Endothelial cell of umbilical vein (primary cell): Measurements from ENCODE around the gene EFHC1. TPM values are rescaled to one million over a fixed set of nuclear protein-coding genes. Genes with fewer than 3 reads are reported as not detected.

Source experiments
- BruUV-seq: library from RNA; stranded (reverse); fragments of 400-500 nt; replicated peaks from 2 replicates; lab custom pipeline; 2021; lab: Mats Ljungman, UMichigan
- CTCF ChIA-PET: fragments of 300-600, 350-600 bp; sonication (Branson Sonifier 250); formaldehyde crosslinking; loops from one replicate; lab custom pipeline; 2021; ENCODE audit warnings: antibody characterized with exemption, inconsistent platforms; lab: Charles Lee
- POLR2A ChIA-PET: fragments of 300-600, 350-600 bp; sonication (Branson Sonifier 250); formaldehyde crosslinking; loops from one replicate; lab custom pipeline; 2021; ENCODE audit warnings: antibody characterized with exemption, inconsistent platforms; lab: Charles Lee
- DNase-seq: peaks from one replicate; pipeline ENCODE4 v3.0.0-alpha.2; 2011; ENCODE audit warnings: low read depth, low spot score
- FAIRE-seq: peaks from 2 replicates; lab custom pipeline; 2011; peaks lifted over from hg19 to GRCh38; lab: Jason Lieb, UNC
- H2AFZ ChIP-seq: 2 replicates; pipeline ENCODE4 v1.6.0; 2012; ENCODE audit warnings: low read depth, low read length, control low read depth, inconsistent platforms
- H3K27ac ChIP-seq: 2 replicates; pipeline ENCODE4 v1.5.1; 2011; ENCODE audit warnings: low read depth, mild to moderate bottlenecking, control low read depth, low read length, moderate library complexity; ENCODE audit not compliant: insufficient read depth
- H3K27me3 ChIP-seq, 2 experiments: 2 replicates each; pipeline versions ENCODE4 v1.6.0 to v1.6.1; 2011; ENCODE audit warnings: low read length in 2 of 2, mixed read lengths in 1 of 2; ENCODE audit not compliant: control insufficient read depth in 2 of 2, insufficient read depth in 2 of 2
- H3K36me3 ChIP-seq, 2 experiments: 2 replicates in 1 of 2; 3 replicates in 1 of 2; pipeline ENCODE4 v1.5.1; 2011; ENCODE audit warnings: low read length in 2 of 2, mild to moderate bottlenecking in 1 of 2, moderate library complexity in 1 of 2; ENCODE audit not compliant: control insufficient read depth in 2 of 2, insufficient read depth in 2 of 2; ENCODE audit errors: extremely low read depth in 1 of 2
- H3K4me1 ChIP-seq: 3 replicates; pipeline ENCODE4 v1.5.1; 2011; ENCODE audit warnings: mild to moderate bottlenecking, low read length; ENCODE audit not compliant: control insufficient read depth, insufficient read depth; ENCODE audit errors: extremely low read depth
- H3K4me2 ChIP-seq: 2 replicates; pipeline ENCODE4 v1.6.1; 2011; ENCODE audit warnings: low read length, control low read depth, mixed read lengths; ENCODE audit not compliant: insufficient read depth
- H3K4me3 ChIP-seq, 3 experiments: fragments of 200-600 bp in 1 of 3; sonication (generic), shearing (Covaris generic) in 1 of 3; replicated peaks in 1 of 3; 2 replicates each; pipeline ENCODE4 v1.5.1; 2011 to 2016; ENCODE audit warnings: control low read depth in 3 of 3, low read length in 3 of 3, mild to moderate bottlenecking in 2 of 3, inconsistent platforms in 1 of 3, low read depth in 1 of 3, moderate library complexity in 1 of 3; ENCODE audit not compliant: insufficient read depth in 1 of 3
- H3K79me2 ChIP-seq: 2 replicates; pipeline ENCODE4 v1.6.0; 2012; ENCODE audit warnings: low read length, inconsistent platforms; ENCODE audit not compliant: control insufficient read depth, insufficient read depth
- H3K9ac ChIP-seq: replicated peaks from 2 replicates; pipeline ENCODE3; 2011; ENCODE audit warnings: low read length, control low read depth; ENCODE audit not compliant: insufficient read depth; ENCODE audit errors: extremely low read depth
- H3K9me1 ChIP-seq: replicated peaks from 3 replicates; pipeline ENCODE4 v1.6.0; 2011; ENCODE audit warnings: mild to moderate bottlenecking, low read length; ENCODE audit not compliant: control insufficient read depth, insufficient read depth; ENCODE audit errors: extremely low read depth
- H3K9me3 ChIP-seq: replicated peaks from 2 replicates; pipeline ENCODE4 v1.5.1; 2012; ENCODE audit warnings: low read length, inconsistent platforms; ENCODE audit not compliant: control insufficient read depth, insufficient read depth
- H4K20me1 ChIP-seq: replicated peaks from 2 replicates; pipeline ENCODE3; 2011; ENCODE audit warnings: mild to moderate bottlenecking, low read length; ENCODE audit not compliant: control insufficient read depth, insufficient read depth; ENCODE audit errors: extremely low read depth
- CTCF ChIP-seq, 2 donors: IDR thresholded peaks; 1 replicate in 1 of 2; 2 replicates in 1 of 2; pipeline ENCODE4 v1.5.1; 2011; ENCODE audit warnings: low read length in 2 of 2, mild to moderate bottlenecking in 2 of 2, moderate library complexity in 2 of 2, control low read depth in 1 of 2, inconsistent platforms in 1 of 2, low read depth in 1 of 2; ENCODE audit not compliant: insufficient read depth in 1 of 2; ENCODE audit errors: extremely low read depth in 1 of 2
- EZH2 ChIP-seq: IDR thresholded peaks from 2 replicates; pipeline ENCODE4 v1.6.1; 2012; ENCODE audit warnings: borderline replicate concordance, low read depth, mild to moderate bottlenecking, moderate library complexity, low read length, inconsistent platforms; ENCODE audit not compliant: severe bottlenecking
- FOS ChIP-seq: IDR thresholded peaks from 2 replicates; pipeline ENCODE4 v1.6.1; 2011; ENCODE audit warnings: mild to moderate bottlenecking, low read length, moderate library complexity, borderline replicate concordance; ENCODE audit not compliant: insufficient read depth
- GATA2 ChIP-seq: IDR thresholded peaks from 2 replicates; pipeline ENCODE4 v1.7.0; 2011; ENCODE audit warnings: low read depth, mild to moderate bottlenecking, moderate library complexity, mixed read lengths, low read length; ENCODE audit not compliant: insufficient read length, insufficient read depth
- JUN ChIP-seq: IDR thresholded peaks from 2 replicates; pipeline ENCODE4 v1.6.1; 2011; ENCODE audit warnings: borderline replicate concordance, low read depth; ENCODE audit not compliant: insufficient read length, insufficient read depth
- MAX ChIP-seq: IDR thresholded peaks from 2 replicates; pipeline ENCODE4 v1.6.1; 2011; ENCODE audit not compliant: insufficient read depth, insufficient read length
- MYC ChIP-seq: IDR thresholded peaks from one replicate; pipeline ENCODE4 v1.6.1; 2011; ENCODE audit warnings: mild to moderate bottlenecking, low read depth, low read length
- POLR2A ChIP-seq: IDR thresholded peaks from 2 replicates; pipeline ENCODE4 v1.6.1; 2012; ENCODE audit warnings: low read depth, mild to moderate bottlenecking, control low read depth, low read length
- POLR2AphosphoS5 ChIP-seq: IDR thresholded peaks from 2 replicates; pipeline ENCODE4 v1.6.1; 2012; ENCODE audit warnings: low read depth, mild to moderate bottlenecking, control low read depth, low read length, moderate library complexity; ENCODE audit not compliant: insufficient read depth
- dilution Hi-C: fragments of 300-500 bp; cut with MboI; formaldehyde crosslinking; loops from one replicate; pipeline ENCODE4 v1.15.0; 2019; ENCODE audit warnings: low sequenced_read_pairs; ENCODE audit not compliant: extremely low pct_ligation_motif_present
- intact Hi-C: fragments of 100-400 bp; cut with micrococcal nuclease; formaldehyde crosslinking; loops from one replicate; pipeline ENCODE4 v1.10.0; 2022
- polyA plus RNA-seq, 4 experiments: library from polyadenylated mRNA; depleted of rRNA in 3 of 4; stranded (reverse) in 3 of 4; unstranded in 1 of 4; fragments of >200 nt; gene quantifications; 2 replicates each; pipeline versions ENCODE4 v1.2.1 to v1.2.3, GENCODE V29; 2011 to 2012; ENCODE audit warnings: missing spikeins in 1 of 4
- total RNA-seq: library from RNA; stranded (reverse); gene quantifications from 2 replicates; pipeline ENCODE4 v1.2.3, GENCODE V29; 2021

Gene EFHC1
- total and polyA plus RNA-seq, 2 donors (not counting 3 experiments of a cell fraction or from before 2014, with no cell fraction given): 14.6 to 17.6 TPM

- FAIRE-seq (no peak), DNase-seq (no peak)
- POLR2A ChIA-PET: no interaction called here
- Histone ChIP-seq H3K9ac (no peak overlapping the region), H3K36me3 (no peaks in the 10 kb centered on the region), H3K4me1 (no peaks in the 10 kb centered on the region), H3K27me3 (no peaks in the 10 kb centered on the region), H4K20me1 (no peaks in the 10 kb centered on the region), H2AFZ (no peak overlapping the region), H3K79me2 (no peaks in the 10 kb centered on the region), H3K4me2 (no peak overlapping the region), H3K27ac (no peak overlapping the region), H3K4me3 (no peak overlapping the region), H3K9me3 (no peaks in the 10 kb centered on the region), H3K9me1 (no peaks in the 10 kb centered on the region)
- intact Hi-C loops: no loop called here
- BruUV-seq: no TSS peak
- CTCF ChIA-PET: no interaction called here
- TF ChIP-seq MAX: no peak
- no peak for TF ChIP-seq JUN
- TF ChIP-seq GATA2: no peak
- no peak for TF ChIP-seq EZH2
- TF ChIP-seq CTCF (IDR thresholded peaks at IDR 0.05; ENCODE audit: extremely low read depth in 1 of 2, insufficient read depth in 1 of 2, low read depth in 1 of 2, low read length in 2 of 2): no peak
- no peak for TF ChIP-seq FOS
- TF ChIP-seq POLR2A: no peak
- TF ChIP-seq MYC: no peak
- TF ChIP-seq POLR2AphosphoS5: no peak
- dilution Hi-C loops: no loop called here
Measured at GRCh38 chr6:52475307-52475706, 55.2 kb downstream of the EFHC1 start.
